ENCODE data around the gene GLIS1.
"Not testable (repeated sequence)": the region's sequence is repeated elsewhere in the genome, so short reads cannot be mapped to it uniquely, and the experiment has no call there.

Gene GLIS1

DNA sequence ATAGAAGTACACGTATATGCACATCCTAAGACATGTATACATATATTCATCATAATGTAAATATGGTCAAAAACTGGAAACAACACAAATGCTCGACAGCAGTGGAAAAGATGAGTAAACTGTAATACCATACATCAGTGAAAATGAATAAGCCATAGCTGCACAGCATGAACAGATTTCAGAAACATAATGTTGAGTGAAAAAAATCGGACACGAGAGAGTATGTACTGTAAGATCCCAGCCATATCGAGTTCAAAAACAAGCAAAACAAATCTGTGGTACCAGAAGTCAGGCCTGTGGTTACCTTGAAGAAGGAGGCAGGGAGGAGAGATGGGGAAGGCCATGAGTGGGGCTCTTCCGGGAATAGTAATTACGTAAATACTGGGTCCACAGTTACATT, 90.4 kb downstream of the GLIS1 start:
- Histone ChIP-seq H3K27me3 (replicated peaks) (no peaks in the 10 kb centered on the region), H3K27ac (no peak overlapping the region), H3K36me3 (replicated peaks) (no peaks in the 10 kb centered on the region), H3K4me3 (ENCODE audit: low read depth, low read length) (no peak overlapping the region)
- in situ Hi-C loops (cut with HindIII; ENCODE audit: low pct_ligation_motif_present, low sequenced_read_pairs), result no loop called here
- no peak for DNase-seq
- no peak for TF ChIP-seq CTCF (IDR thresholded peaks at IDR 0.05; ENCODE audit: low read depth, low read length, missing control alignments)

GRCh38 chr1:53647915-53648314, 91.0 kb downstream of the GLIS1 start:
- in situ Hi-C loops (cut with HindIII; ENCODE audit: low pct_ligation_motif_present, low sequenced_read_pairs); H3K36me3 ChIP-seq (replicated peaks); H3K27ac ChIP-seq; DNase-seq; H3K27me3 ChIP-seq (replicated peaks); H3K4me3 ChIP-seq (ENCODE audit: low read depth, low read length): not testable (repeated sequence)

DNA sequence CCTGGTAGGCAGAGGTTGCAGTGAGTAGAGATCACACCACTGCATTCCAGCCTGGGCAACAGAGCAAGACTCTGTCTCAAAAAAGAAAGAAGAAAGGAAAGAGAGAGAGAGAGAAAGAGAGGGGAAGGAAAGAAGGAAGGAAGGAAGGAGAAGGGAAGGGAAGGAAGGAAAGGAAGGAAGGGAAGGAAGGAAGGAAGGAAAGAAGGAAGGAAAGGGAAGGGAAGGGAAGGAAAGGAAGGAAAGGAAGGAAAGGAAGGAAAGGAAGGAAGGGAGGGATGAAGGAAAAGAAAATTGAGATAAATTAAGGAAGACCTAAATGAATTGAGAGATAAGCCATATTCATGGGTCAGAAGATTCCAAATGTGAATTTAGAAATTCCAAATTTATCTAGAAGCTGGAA, 92.2 kb downstream of the GLIS1 start:
- H3K27me3 ChIP-seq (replicated peaks), result no peaks in the 10 kb centered on the region
- no peak overlapping the region for H3K4me3 ChIP-seq (ENCODE audit: low read depth, low read length)
- no peak for TF ChIP-seq CTCF (IDR thresholded peaks at IDR 0.05; ENCODE audit: low read depth, low read length, missing control alignments)
- in situ Hi-C loops (cut with HindIII; ENCODE audit: low pct_ligation_motif_present, low sequenced_read_pairs), result no loop called here
- H3K27ac ChIP-seq, result no peak overlapping the region
- no peak for DNase-seq
- H3K36me3 ChIP-seq (replicated peaks), result no peaks in the 10 kb centered on the region

GRCh38 chr1:53645690-53646078, 93.3 kb downstream of the GLIS1 start:
- no peak overlapping the region for H3K27ac ChIP-seq
- in situ Hi-C loops (cut with HindIII; ENCODE audit: low pct_ligation_motif_present, low sequenced_read_pairs), result no loop called here
- H3K36me3 ChIP-seq (replicated peaks), result no peaks in the 10 kb centered on the region
- no peak for DNase-seq
- no peak overlapping the region for H3K4me3 ChIP-seq (ENCODE audit: low read depth, low read length)
- H3K27me3 ChIP-seq (replicated peaks), result no peaks in the 10 kb centered on the region
- TF ChIP-seq CTCF (IDR thresholded peaks at IDR 0.05; ENCODE audit: low read depth, low read length, missing control alignments), result no peak

GRCh38 chr1:53644909-53645689, 93.9 kb downstream of the GLIS1 start:
- H3K4me3 ChIP-seq (ENCODE audit: low read depth, low read length), result no peak overlapping the region
- H3K27me3 ChIP-seq (replicated peaks), result no peaks in the 10 kb centered on the region
- H3K36me3 ChIP-seq (replicated peaks), result no peaks in the 10 kb centered on the region
- no peak for DNase-seq
- TF ChIP-seq CTCF (IDR thresholded peaks at IDR 0.05; ENCODE audit: low read depth, low read length, missing control alignments), result no peak
- in situ Hi-C loops (cut with HindIII; ENCODE audit: low pct_ligation_motif_present, low sequenced_read_pairs), result no loop called here
- H3K27ac ChIP-seq, result no peak overlapping the region

GRCh38 chr1:53644496-53644895, 94.5 kb downstream of the GLIS1 start:
- no peak overlapping the region for H3K4me3 ChIP-seq (ENCODE audit: low read depth, low read length)
- H3K27ac ChIP-seq, result no peak overlapping the region
- no peaks in the 10 kb centered on the region for H3K27me3 ChIP-seq (replicated peaks)
- no peak for DNase-seq
- no peaks in the 10 kb centered on the region for H3K36me3 ChIP-seq (replicated peaks)
- in situ Hi-C loops (cut with HindIII; ENCODE audit: low pct_ligation_motif_present, low sequenced_read_pairs), result no loop called here
- TF ChIP-seq CTCF (IDR thresholded peaks at IDR 0.05; ENCODE audit: low read depth, low read length, missing control alignments), result no peak
